SK-N-MC (cell line): ENCODE measurements around the gene NR4A2.

Source experiments
- DNase-seq: peaks from one replicate; pipeline ENCODE4 v3.0.0-alpha.2; 2011; ENCODE audit warnings: low read depth, low spot score
- H3K27ac ChIP-seq: fragments of 200-600 bp; sonication (generic); 2 replicates; pipeline ENCODE4 v1.5.1; 2016; ENCODE audit warnings: mixed run types
- H3K36me3 ChIP-seq: fragments of 200-600 bp; sonication (generic); 2 replicates; pipeline ENCODE4 v1.6.1; 2017; ENCODE audit warnings: antibody characterized with exemption, low read length, mixed read lengths; ENCODE audit not compliant: insufficient read depth
- H3K4me3 ChIP-seq: fragments of 200-600 bp; sonication (generic); 2 replicates; pipeline ENCODE4 v1.5.1; 2016
- H3K9ac ChIP-seq: fragments of 200-600 bp; sonication (generic); 2 replicates; pipeline ENCODE4 v1.8.0; 2017; ENCODE audit warnings: mixed run types, mixed read lengths; ENCODE audit not compliant: insufficient read length
- H3K9me3 ChIP-seq: fragments of 200-600 bp; sonication (generic); 2 replicates; pipeline ENCODE4 v1.6.1; 2017; ENCODE audit warnings: low read depth, mild to moderate bottlenecking, antibody characterized with exemption, low read length, moderate library complexity, mixed read lengths
- EZH2 ChIP-seq: fragments of 200-600 bp; sonication (generic); IDR thresholded peaks from one replicate; pipeline ENCODE4 v1.6.1; 2017; ENCODE audit warnings: antibody characterized with exemption
- FOXP2 ChIP-seq: optimal IDR thresholded peaks from 2 replicates; pipeline ENCODE3; 2011; ENCODE audit warnings: mild to moderate bottlenecking, moderate library complexity; ENCODE audit not compliant: insufficient read depth; ENCODE audit errors: extremely low read length, control extremely low read depth
- POLR2AphosphoS5 ChIP-seq: IDR thresholded peaks from 2 replicates; pipeline ENCODE4 v1.6.1; 2012; ENCODE audit warnings: mild to moderate bottlenecking, low read depth, low read length, borderline replicate concordance

The NR4A2 gene

DNA sequence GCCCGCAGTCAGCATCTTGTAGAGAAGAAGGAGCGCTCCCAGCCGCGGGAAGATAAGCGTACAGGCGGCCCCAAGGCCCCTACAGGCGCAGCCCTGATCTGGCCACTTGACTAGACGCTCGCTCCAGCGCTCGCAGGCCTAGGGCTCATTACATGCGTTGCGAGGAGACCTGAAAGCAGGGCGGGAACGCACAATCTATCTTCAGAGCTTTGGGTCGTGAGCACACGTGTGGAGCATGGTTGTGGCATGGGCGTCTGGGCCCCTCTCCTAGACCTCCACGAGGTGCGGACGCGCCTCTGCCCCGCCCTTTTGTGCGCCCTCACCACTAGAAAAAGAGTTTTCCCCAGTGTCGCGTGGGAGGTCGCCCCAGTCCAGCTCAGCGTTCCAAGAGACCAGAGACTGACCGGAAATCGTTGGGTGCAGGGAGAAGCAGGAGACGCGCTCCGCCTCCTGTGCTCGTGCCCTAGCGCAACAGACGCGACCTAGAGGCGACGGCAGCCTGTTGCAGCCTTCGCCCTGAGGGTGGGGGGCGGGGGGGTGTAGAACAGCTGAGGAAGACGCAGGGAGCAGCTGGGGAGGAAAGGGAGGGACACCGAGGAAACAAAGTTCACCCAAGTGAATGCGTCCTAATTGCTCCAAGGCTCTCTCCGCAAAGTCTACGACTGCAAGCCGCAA, 12.6 kb downstream of the NR4A2 start:
- DNase-seq = no peak
- no peak overlapping the region for H3K4me3 ChIP-seq
- TF ChIP-seq EZH2 (no peak), POLR2AphosphoS5 (no peak), FOXP2 (no peak)
- no peaks in the 10 kb centered on the region for H3K9me3 ChIP-seq
- no peaks in the 10 kb centered on the region for H3K36me3 ChIP-seq
- H3K27ac ChIP-seq = no peak overlapping the region
- H3K9ac ChIP-seq = no peak overlapping the region

DNA sequence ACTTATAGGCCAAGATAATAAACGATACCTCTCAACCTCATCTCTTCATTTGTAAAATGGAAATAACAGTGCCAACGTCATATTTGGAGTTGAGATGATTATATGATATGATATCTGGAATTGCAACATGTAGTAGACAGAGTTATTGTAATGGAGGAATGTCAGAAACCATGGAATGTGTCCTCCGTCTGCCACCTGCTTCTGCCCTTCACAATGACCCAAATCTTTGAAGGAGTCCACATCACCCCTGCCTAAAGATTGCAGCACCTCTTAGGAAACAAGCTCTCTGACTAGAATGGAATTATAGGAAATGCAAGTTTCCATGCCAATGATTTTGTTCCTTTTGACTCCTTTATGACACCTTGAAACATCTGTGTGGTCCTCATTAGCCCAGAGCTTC, 14.9 kb downstream of the NR4A2 start:
- Histone ChIP-seq H3K4me3 (no peak overlapping the region), H3K9ac (no peak overlapping the region), H3K27ac (no peak overlapping the region), H3K36me3 (no peaks in the 10 kb centered on the region), H3K9me3 (no peaks in the 10 kb centered on the region)
- no peak for DNase-seq
- no peak for TF ChIP-seq EZH2
- no peak for TF ChIP-seq POLR2AphosphoS5
- no peak for TF ChIP-seq FOXP2

- no peaks in the 10 kb centered on the region for H3K36me3 ChIP-seq
- TF ChIP-seq EZH2 = no peak
- TF ChIP-seq POLR2AphosphoS5 = no peak
- DNase-seq = no peak
- H3K9me3 ChIP-seq = no peaks in the 10 kb centered on the region
- H3K4me3 ChIP-seq = no peak overlapping the region
- no peak overlapping the region for H3K9ac ChIP-seq
- H3K27ac ChIP-seq = no peak overlapping the region
These were observed 20.5 kb downstream of the NR4A2 start for GRCh38 chr2:156311976-156312375.

DNA sequence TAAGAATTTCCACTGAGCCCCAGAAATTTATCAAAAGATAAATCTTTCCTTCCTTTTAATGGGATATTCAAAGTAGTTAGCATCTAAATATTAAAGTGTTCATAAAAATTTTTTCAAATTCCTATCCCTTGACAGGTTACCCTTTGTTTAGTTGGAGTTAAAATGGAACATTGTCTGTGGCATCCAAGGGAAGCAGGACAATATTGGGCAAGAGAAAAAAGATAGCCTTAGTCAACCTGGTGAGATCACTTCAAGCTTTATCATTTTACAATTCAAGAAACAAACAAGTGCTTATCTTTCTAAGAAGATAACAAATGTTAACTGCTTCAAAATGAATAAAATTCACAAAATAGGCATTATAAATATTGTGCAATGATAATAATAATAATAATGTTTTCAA, 21.7 kb downstream of the NR4A2 start:
- Histone ChIP-seq H3K27ac (no peak overlapping the region), H3K36me3 (no peaks in the 10 kb centered on the region), H3K4me3 (no peak overlapping the region), H3K9ac (no peak overlapping the region), H3K9me3 (no peaks in the 10 kb centered on the region)
- no peak for DNase-seq
- TF ChIP-seq POLR2AphosphoS5 (no peak), FOXP2 (no peak), EZH2 (no peak)

DNA sequence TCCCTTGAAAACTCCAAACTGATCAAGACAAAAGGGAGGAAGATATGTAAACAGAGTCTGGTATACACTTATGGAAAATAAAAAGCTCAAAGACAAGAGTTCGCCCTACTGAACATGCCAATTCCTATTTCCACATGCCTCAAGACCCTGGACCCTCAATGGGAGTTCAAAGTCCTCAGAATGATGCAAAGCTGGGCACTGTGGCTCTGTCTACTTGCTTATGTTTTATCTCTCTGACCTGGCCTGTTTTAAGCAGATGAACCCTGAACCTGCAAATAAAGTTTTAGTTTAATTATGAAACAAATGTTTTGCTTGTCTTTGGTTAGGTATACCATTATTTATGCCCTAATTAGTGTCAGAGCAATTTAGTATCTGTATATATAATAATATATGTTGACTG, 22.6 kb downstream of the NR4A2 start:
- no peak overlapping the region for H3K4me3 ChIP-seq
- H3K36me3 ChIP-seq = no peaks in the 10 kb centered on the region
- TF ChIP-seq POLR2AphosphoS5 (no peak), EZH2 (no peak), FOXP2 (no peak)
- no peak overlapping the region for H3K9ac ChIP-seq
- no peak for DNase-seq
- no peak overlapping the region for H3K27ac ChIP-seq
- H3K9me3 ChIP-seq = no peaks in the 10 kb centered on the region

DNA sequence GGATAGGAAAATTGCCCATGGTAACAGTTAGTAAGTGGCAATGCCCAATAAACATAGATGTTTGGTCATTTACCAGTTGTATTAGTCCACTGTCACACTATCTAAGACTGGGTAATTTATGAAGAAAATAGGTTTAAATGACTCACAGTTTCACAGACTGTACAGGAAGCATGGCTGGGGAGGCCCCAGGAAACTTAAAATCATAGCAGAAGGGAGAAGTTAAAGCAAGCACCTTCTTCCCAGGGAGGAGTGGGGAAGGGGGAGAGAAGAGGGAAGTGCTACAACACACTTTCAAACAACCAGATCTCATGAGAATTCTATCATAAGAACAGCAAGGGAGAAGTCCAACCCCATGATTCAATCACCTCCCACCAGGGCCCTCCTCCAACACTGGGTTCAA, 23.4 kb downstream of the NR4A2 start:
- Histone ChIP-seq H3K4me3 (no peak overlapping the region), H3K9me3 (no peaks in the 10 kb centered on the region), H3K27ac (no peak overlapping the region), H3K36me3 (no peaks in the 10 kb centered on the region), H3K9ac (no peak overlapping the region)
- TF ChIP-seq EZH2 = no peak
- no peak for TF ChIP-seq POLR2AphosphoS5
- TF ChIP-seq FOXP2 = no peak
- no peak for DNase-seq

DNA sequence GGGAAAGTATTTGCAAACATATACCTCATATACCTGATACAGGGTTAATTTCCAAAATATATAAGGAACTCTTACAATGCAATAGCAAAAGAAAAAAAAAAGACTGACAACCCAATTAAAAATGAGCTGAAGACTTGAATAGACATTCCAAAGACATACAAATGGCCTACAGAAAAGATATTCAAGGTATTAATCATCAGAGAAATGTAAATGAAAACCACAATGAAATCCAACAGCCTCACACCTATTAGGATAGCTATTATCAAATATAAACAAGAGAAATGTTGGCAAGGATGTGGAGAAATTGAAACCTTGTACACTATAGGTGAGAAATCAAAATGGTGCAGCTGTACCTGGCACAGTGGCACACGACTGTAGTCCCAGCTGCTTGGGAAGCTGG, 25.7 kb downstream of the NR4A2 start:
- DNase-seq = no peak
- TF ChIP-seq EZH2 (no peak), POLR2AphosphoS5 (no peak), FOXP2 (no peak)
- H3K9ac ChIP-seq = no peak overlapping the region
- no peaks in the 10 kb centered on the region for H3K36me3 ChIP-seq
- no peak overlapping the region for H3K27ac ChIP-seq
- no peaks in the 10 kb centered on the region for H3K9me3 ChIP-seq
- no peak overlapping the region for H3K4me3 ChIP-seq

DNA sequence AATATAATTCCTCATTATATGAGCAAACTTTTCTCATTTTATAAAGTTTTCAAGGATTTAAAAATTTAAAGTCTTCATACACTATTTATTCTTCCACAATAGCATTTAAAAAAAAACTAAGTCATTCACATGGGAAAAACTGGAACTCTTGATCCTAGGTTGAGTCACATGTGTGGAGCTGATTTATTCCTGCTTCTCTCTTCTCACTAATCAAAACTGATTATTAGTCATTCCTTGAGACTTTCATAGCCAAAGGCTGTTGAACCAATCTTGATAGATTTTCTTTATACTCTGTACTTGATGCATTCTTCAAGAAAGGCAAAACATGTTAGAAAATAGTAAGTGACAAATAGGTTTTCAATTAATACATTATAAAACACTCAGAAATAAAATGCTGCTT, 27.4 kb downstream of the NR4A2 start:
- Histone ChIP-seq H3K9ac (no peak overlapping the region), H3K9me3 (no peaks in the 10 kb centered on the region)

DNA sequence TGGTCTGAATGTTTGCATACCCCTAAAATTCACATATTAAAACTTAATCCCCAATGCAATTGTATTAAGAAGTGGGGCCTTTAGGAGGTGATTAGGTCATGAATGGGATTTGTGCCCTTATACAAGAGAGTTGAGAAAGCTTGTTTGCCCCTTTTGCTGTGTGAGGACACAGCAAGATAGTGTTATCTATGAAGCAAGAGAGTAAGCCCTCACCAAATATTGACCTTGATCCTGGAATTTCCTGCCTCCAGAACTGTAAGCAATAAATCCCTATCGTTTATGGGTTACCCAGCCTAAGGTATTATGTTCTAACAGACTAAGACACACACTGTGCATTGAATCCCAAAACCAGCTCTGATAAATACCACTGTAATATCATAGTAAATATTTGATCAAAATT, 32.2 kb downstream of the NR4A2 start:
- no peak for TF ChIP-seq FOXP2
- Histone ChIP-seq H3K27ac (no peak overlapping the region), H3K4me3 (no peak overlapping the region), H3K9ac (no peak overlapping the region), H3K36me3 (no peaks in the 10 kb centered on the region), H3K9me3 (no peaks in the 10 kb centered on the region)
- no peak for DNase-seq

More for the DNA sequence above, 27.4 kb downstream of the NR4A2 start:
- no peak for DNase-seq
- Histone ChIP-seq H3K27ac (no peak overlapping the region), H3K36me3 (no peaks in the 10 kb centered on the region), H3K4me3 (no peak overlapping the region)
- no peak for TF ChIP-seq FOXP2
- TF ChIP-seq EZH2 = no peak
- no peak for TF ChIP-seq POLR2AphosphoS5
